Muscle layer of colon (tissue), 2 donors: ENCODE data around the gene RANBP17.

ENCODE experiments used
- H3K27ac ChIP-seq: one replicate; pipeline ENCODE4 v1.7.0; 2013; ENCODE audit warnings: low read depth, mild to moderate bottlenecking, low read length, moderate library complexity
- H3K27me3 ChIP-seq, 2 donors: one replicate each; pipeline ENCODE4 v1.7.0; 2013; ENCODE audit warnings: low read length in 2 of 2, mild to moderate bottlenecking in 2 of 2; ENCODE audit not compliant: insufficient read depth in 2 of 2, control insufficient read depth in 1 of 2
- H3K36me3 ChIP-seq: one replicate; pipeline ENCODE4 v1.7.0; 2013; ENCODE audit warnings: mild to moderate bottlenecking, low read length; ENCODE audit not compliant: insufficient read depth
- H3K4me1 ChIP-seq: one replicate; pipeline ENCODE4 v1.7.0; 2013; ENCODE audit warnings: mild to moderate bottlenecking, low read length; ENCODE audit not compliant: insufficient read depth
- H3K4me3 ChIP-seq, 2 donors: one replicate each; pipeline ENCODE4 v1.7.0; 2013; ENCODE audit warnings: low read length in 2 of 2, low read depth in 1 of 2, mild to moderate bottlenecking in 1 of 2, moderate library complexity in 1 of 2
- H3K9ac ChIP-seq: one replicate; pipeline ENCODE4 v1.7.0; 2013; ENCODE audit warnings: low read length
- H3K9me3 ChIP-seq: one replicate; pipeline ENCODE4 v1.7.0; 2013; ENCODE audit warnings: mild to moderate bottlenecking, low read length
- donor health status: abdominal sarcoma.
- donor health status: Adenocarcinoma of cecum.

The RANBP17 gene

DNA sequence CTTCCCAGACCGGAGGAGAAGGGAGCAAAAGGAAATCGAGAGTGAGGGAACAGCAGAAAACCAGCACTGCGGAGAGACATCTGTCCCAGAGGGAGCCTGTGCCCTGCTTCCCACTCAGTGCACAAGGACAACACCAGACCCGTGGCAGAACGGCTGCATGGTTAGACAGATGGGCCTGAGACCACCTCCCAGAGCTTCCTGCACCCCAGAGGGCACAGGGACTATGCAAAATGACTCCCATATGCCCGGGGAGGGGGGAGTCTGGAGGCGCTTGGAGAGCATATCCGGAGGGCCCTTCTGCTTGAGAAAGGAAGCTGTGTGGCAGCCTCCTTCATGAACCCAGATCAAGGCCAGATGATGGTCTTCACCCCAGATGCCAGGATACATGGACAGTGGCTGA lies 473.8 kb downstream of the RANBP17 start:
- Histone ChIP-seq H3K4me1 (peaks cover 6% of the 10 kb centered on the region), H3K27ac (no peak overlapping the region), H3K4me3 (no peak overlapping the region), H3K27me3 (peaks cover 0 to 9% of the 10 kb centered on the region in 2 donors), H3K9ac (no peak overlapping the region), H3K36me3 (no peaks in the 10 kb centered on the region), H3K9me3 (no peaks in the 10 kb centered on the region)

DNA sequence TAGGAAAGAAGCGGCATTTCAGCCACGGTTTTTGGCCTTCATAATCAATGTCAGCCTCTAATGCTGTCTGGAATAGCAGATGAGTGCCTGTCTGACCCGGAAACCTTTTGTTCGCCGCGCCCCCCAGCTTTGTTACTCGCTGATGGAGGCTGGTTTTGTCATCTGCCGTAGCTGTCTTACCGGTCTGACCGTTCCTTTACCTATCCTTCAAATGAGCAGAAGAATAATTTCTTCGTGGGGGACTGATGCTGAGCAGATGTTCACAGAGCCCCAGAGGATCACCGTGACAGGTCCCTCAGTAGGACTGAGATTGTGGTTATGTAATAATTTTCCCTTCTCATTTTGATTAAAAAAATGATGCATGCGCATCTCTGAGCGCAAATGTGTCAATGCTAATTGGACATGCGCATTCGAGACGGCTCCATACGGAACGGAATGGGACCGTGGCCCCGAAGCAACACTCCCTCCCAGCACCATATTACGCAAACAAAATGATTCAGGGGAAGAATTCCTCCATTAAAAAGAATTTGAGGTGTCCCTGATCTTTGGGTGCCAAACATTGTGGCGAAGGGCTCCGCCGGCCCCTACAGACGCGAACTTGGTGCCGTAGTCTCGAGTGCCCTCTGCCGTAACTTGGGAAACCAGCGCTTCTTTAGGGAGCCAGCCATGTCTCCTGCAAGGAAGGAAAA lies 474.8 kb downstream of the RANBP17 start:
- H3K27ac ChIP-seq, result no peak overlapping the region
- no peaks in the 10 kb centered on the region for H3K36me3 ChIP-seq
- peaks cover 0 to 9% of the 10 kb centered on the region in 2 donors for H3K27me3 ChIP-seq
- peaks cover 6% of the 10 kb centered on the region for H3K4me1 ChIP-seq
- peak overlapping the region in 1 of 2 donors; percentile 61 for H3K4me3 ChIP-seq
- peak overlapping the region; percentile 3 for H3K9ac ChIP-seq
- H3K9me3 ChIP-seq, result no peaks in the 10 kb centered on the region

DNA sequence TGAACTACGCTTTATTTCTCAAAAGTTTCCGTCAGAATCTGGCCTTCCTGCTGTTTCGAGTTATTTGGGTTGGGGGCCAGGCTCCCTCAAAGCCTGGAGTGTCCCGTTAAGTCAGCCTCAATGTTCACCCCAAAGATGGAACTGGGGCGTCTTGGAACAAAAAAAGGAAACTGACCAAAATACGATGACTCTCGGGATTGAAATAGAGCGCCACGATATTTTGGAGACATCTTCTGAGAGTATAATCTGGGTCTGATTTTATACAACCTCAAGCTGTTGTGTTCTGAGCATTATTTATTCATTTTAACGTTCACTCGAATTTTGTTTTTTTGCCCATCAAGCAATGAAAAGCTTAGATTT lies 475.4 kb downstream of the RANBP17 start:
- H3K4me1 ChIP-seq, result peaks cover 6% of the 10 kb centered on the region
- peak overlapping the region in 1 of 2 donors; percentile 61 for H3K4me3 ChIP-seq
- H3K27me3 ChIP-seq, result peaks cover 2 to 9% of the 10 kb centered on the region in 2 donors
- no peaks in the 10 kb centered on the region for H3K9me3 ChIP-seq
- peak overlapping the region; percentile 3 for H3K9ac ChIP-seq
- H3K36me3 ChIP-seq, result no peaks in the 10 kb centered on the region
- H3K27ac ChIP-seq, result no peak overlapping the region

DNA sequence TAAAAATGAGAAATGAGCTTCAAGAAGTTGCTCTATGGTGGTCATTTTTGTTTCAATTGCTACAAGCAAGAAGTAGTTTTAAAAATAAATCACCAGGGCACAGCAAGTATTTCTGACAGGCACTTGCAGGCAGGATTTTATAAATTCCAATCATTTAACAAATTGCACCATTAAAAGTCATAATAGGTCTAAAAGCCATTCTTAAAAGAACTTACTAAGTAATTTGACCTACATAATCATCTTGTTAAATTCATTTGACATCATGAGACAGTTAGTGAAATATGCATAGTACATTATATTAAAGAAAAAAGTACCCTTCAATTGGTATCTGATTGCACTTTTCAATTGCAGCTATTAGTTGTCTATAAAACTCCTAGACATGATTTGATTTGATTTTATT lies 478.2 kb downstream of the RANBP17 start:
- Histone ChIP-seq H3K9me3 (no peaks in the 10 kb centered on the region), H3K4me3 (no peak overlapping the region), H3K36me3 (no peaks in the 10 kb centered on the region), H3K27me3 (peaks cover 3 to 9% of the 10 kb centered on the region in 2 donors), H3K9ac (no peak overlapping the region), H3K4me1 (peaks cover 6% of the 10 kb centered on the region), H3K27ac (no peak overlapping the region)

DNA sequence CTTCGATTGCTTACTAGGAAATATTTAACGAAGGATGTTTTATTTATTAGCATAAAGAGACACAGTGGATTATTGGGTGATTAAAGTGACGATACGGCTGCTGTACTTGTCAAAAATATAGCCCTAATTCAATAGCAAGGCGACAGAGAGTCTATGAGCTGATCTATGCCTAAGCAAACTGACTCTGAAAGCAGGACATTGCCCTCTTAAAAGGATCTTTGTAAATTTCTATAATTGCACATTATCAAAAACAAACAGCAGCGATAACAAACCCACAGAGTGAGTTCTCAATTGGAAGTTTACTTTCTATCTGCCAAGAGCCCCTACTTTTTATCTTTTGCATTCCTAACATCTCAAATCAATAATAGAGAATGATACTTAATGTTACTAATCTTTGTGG lies 478.7 kb downstream of the RANBP17 start:
- Histone ChIP-seq H3K27ac (no peak overlapping the region), H3K4me1 (peaks cover 6% of the 10 kb centered on the region), H3K36me3 (no peaks in the 10 kb centered on the region), H3K27me3 (peaks cover 3 to 5% of the 10 kb centered on the region in 2 donors), H3K9me3 (no peaks in the 10 kb centered on the region), H3K9ac (no peak overlapping the region), H3K4me3 (no peak overlapping the region)

DNA sequence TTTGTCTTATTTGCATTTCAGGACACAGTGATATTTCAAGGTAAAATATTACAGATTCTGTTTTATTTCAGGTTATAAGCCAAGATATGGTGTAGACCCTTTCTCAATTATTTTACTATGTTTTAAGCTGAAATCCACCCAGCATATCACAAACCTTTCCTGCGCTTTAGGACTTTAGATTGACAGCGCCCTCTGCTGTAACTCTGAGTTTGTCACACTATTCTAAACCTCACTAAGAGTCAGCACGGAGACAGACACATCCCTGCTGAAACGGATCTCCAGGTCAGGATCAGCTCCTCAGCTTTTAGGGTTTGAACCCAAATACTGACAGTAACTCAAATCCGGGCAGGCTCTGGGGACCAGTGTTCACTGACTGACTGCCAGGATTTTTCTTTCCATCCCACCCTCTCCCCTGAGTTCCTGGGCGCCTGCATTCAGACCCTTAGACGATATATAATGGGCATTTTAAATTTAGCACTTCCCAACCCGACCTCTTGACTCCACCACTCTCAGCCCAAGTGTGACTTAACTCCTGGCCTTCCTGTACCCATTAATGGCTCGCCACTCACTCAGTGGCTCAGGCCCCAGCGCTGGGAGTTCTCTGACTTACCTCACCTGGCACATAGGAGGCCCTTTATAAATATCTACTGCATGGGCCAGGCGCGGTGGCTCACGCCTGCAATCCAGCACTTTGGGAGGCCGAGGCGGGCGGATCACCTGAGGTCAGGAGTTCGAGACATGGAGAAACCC lies 480.7 kb downstream of the RANBP17 start:
- no peaks in the 10 kb centered on the region for H3K9me3 ChIP-seq
- no peak overlapping the region for H3K9ac ChIP-seq
- H3K27me3 ChIP-seq, result peaks cover 0 to 3% of the 10 kb centered on the region in 2 donors

DNA sequence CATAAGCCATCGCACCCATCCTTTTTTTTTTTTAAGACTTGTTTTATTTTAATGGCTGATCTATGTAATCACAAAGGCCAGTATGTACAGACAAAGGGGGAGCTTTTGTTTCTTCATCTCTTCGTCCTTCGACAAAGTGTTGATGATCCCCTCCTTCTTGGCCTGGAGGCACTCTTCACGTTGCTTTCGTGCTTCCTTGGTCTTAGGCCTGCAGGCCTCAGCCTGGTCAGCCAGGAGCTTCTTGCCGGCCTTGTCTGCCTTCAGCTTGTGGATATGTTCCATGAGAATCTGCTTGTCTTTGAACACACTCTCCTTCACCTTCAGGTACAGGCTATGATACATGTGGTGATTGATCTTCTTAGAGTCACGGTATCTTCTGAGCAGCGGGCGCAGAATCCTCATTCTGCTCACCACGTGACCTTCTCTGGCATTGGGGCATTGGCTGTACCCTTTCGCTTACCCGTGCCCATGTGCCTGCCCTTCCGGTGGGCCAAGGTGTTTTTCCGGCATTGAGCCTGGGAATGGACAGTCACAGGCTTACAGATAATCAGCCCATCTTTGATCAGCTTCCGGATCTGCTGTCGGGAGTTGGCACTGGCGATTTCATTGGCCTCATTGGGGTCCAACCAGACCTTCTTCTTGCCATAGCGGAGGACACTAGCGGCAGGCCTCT lies 483.3 kb downstream of the RANBP17 start:
- H3K27ac ChIP-seq, result no peak overlapping the region
- no peaks in the 10 kb centered on the region for H3K36me3 ChIP-seq
- no peak overlapping the region for H3K9ac ChIP-seq
- no peaks in the 10 kb centered on the region for H3K4me1 ChIP-seq
- peaks cover 0 to 3% of the 10 kb centered on the region in 2 donors for H3K27me3 ChIP-seq
- no peak overlapping the region for H3K4me3 ChIP-seq
- H3K9me3 ChIP-seq, result no peaks in the 10 kb centered on the region

More for the DNA sequence above, 480.7 kb downstream of the RANBP17 start:
- no peaks in the 10 kb centered on the region for H3K36me3 ChIP-seq
- no peaks in the 10 kb centered on the region for H3K4me1 ChIP-seq
- no peak overlapping the region for H3K27ac ChIP-seq
- H3K4me3 ChIP-seq, result no peak overlapping the region
